Stimulated activated CD8-positive, alpha-beta memory T cell treated with anti-CD3 and anti-CD28 coated beads, Interleukin-4, amount 100 ng/mL, for 24 hours (primary cell): Measurements from ENCODE around the gene CDCA4.

Experiments
- DNase-seq: peaks from one replicate; pipeline ENCODE4 v3.0.0-alpha.2; 2020; ENCODE audit warnings: low read depth

CDCA4 gene

GRCh38 chr14:104975481-104976197 is 45.2 kb downstream of the CDCA4 start:
- no peak for DNase-seq

GRCh38 chr14:104974665-104975390 is 46.1 kb downstream of the CDCA4 start:
- no peak for DNase-seq

GRCh38 chr14:104974146-104974541 is 46.7 kb downstream of the CDCA4 start:
- no peak for DNase-seq

- DNase-seq = no peak
These were observed 47.3 kb downstream of the CDCA4 start for GRCh38 chr14:104973385-104974145.

GRCh38 chr14:104973135-104973384 is 47.8 kb downstream of the CDCA4 start:
- no peak for DNase-seq

- DNase-seq = no peak
These were observed 48.4 kb downstream of the CDCA4 start for GRCh38 chr14:104972301-104973134.

- DNase-seq = no peak
These were observed 49.2 kb downstream of the CDCA4 start for GRCh38 chr14:104971447-104972240.

- DNase-seq = no peak
These were observed 50.4 kb downstream of the CDCA4 start for GRCh38 chr14:104970231-104971068.

- DNase-seq = no peak
These were observed 51.1 kb downstream of the CDCA4 start for GRCh38 chr14:104969741-104970230.

GRCh38 chr14:104968541-104969401 is 52.1 kb downstream of the CDCA4 start:
- no peak for DNase-seq

- no peak for DNase-seq
These were observed 52.7 kb downstream of the CDCA4 start for GRCh38 chr14:104968153-104968527.

- no peak for DNase-seq
These were observed 53.3 kb downstream of the CDCA4 start for GRCh38 chr14:104967386-104968152.

- DNase-seq = no peak
These were observed 53.9 kb downstream of the CDCA4 start for GRCh38 chr14:104966981-104967385.

- no peak for DNase-seq
These were observed 54.5 kb downstream of the CDCA4 start for GRCh38 chr14:104966261-104966865.

- no peak for DNase-seq
These were observed 55.2 kb downstream of the CDCA4 start for GRCh38 chr14:104965561-104966231.

GRCh38 chr14:104964546-104964945 is 56.3 kb downstream of the CDCA4 start:
- DNase-seq = no peak
